ENCODE measurements around the gene C3orf52. TPM values are rescaled to one million over a fixed set of nuclear protein-coding genes. Genes with fewer than 3 reads are reported as not detected.

Gene C3orf52
- total and polyA plus RNA-seq, 10 of the 15 experiments (the other 5 are each of a cell fraction or from before 2014, with no cell fraction given): 0.15 to 1.9 (median 0.73) TPM

GRCh38 chr3:112117841-112118571 lies 31.8 kb downstream of the C3orf52 start (continued):
- TF ChIP-seq ZNF274 (IDR thresholded peaks at IDR 0.05; ENCODE audit: insufficient read depth, insufficient read length) (no peak), RBBP5 (conservative IDR thresholded peaks at IDR 0.05) (no peak), ZNF622 (IDR thresholded peaks at IDR 0.05) (no peak), IKZF1 (conservative IDR thresholded peaks at IDR 0.05) (peak; percentile 48), PKNOX1 (IDR thresholded peaks at IDR 0.05) (no peak)

GRCh38 chr3:112119962-112120836 lies 34.0 kb downstream of the C3orf52 start:
- DNase-seq (ENCODE audit: low read depth, low spot score) (no peak), ATAC-seq (peak; percentile 5), FAIRE-seq (no peak)
- CTCF ChIA-PET: interaction anchor here (9.2 kb wide), 1 partner anchor 12 kb away, joined by 226 read pairs; the partner anchor contains the start of gene GCSAM
- no peak overlapping the region for H2AFZ ChIP-seq (ENCODE audit: control insufficient read depth, low read depth, low read length)
- intact Hi-C loops (cut with micrococcal nuclease; ENCODE audit: unreplicated experiment): loop anchor here (10.0 kb wide), 1 partner anchor 855 kb away; the partner anchor contains the start of gene CD200R1
- H3K9me3 ChIP-seq (replicated peaks; ENCODE audit: control insufficient read depth, insufficient read depth, low read length): no peaks in the 10 kb centered on the region
- peaks cover 93% of the 10 kb centered on the region for H3K4me1 ChIP-seq (ENCODE audit: control insufficient read depth, insufficient read depth, low read length)
- no peaks in the 10 kb centered on the region for H4K20me1 ChIP-seq (ENCODE audit: control insufficient read depth, insufficient read depth)
- no peak overlapping the region for H3K4me3 ChIP-seq
- H3K79me2 ChIP-seq (ENCODE audit: control insufficient read depth, insufficient read depth, low read length): peaks cover 56% of the 10 kb centered on the region
- POLR2A ChIA-PET: interaction anchor here (1.4 to 9.4 kb wide), 4 partner anchors 10 to 378 kb away, joined by 4 to 345 read pairs (median 10); partner anchors contain the start of genes CD200 and GCSAM
- H3K4me2 ChIP-seq (ENCODE audit: control insufficient read depth, insufficient read depth): peak overlapping the region; percentile 67
- H3K36me3 ChIP-seq (ENCODE audit: control insufficient read depth in 2 of 2, insufficient read depth in 2 of 2, low read length in 1 of 2): peaks cover 5 to 13% of the 10 kb centered on the region in 2 experiments; a peak in 2 of 4 replicates
- H3K9ac ChIP-seq (ENCODE audit: control insufficient read depth, insufficient read depth, low read length): peak overlapping the region; percentile 49
- WGBS (ENCODE audit: insufficient coverage, insufficient replicate concordance, low lambda C conversion rate, missing lambda C conversion rate): 1% methylated on average over 9 of the region's 9 CpGs
- no TSS peak for BruUV-seq (replicated peaks)
- RAD21 ChIA-PET (ENCODE audit: unreplicated experiment): interaction anchor here (1.0 to 7.4 kb wide), 4 partner anchors 9 to 394 kb away, joined by 4 to 457 read pairs (median 12); partner anchors contain the start of gene GCSAM
- H3K27me3 ChIP-seq (replicated peaks in 1 of 2; ENCODE audit: control insufficient read depth in 2 of 2, insufficient read depth in 2 of 2, low read length in 1 of 2): no peaks in the 10 kb centered on the region
- peak overlapping the region; percentile 95 for H3K27ac ChIP-seq (ENCODE audit: control insufficient read depth, insufficient read depth)
- SMC1A ChIA-PET (ENCODE audit: uncharacterized antibody, unreplicated experiment): interaction anchor here (1.4 to 9.4 kb wide), 5 partner anchors 9 to 394 kb away, joined by 3 to 489 read pairs (median 3); partner anchors contain the start of gene GCSAM
- in situ Hi-C loops (cut with MboI): no loop called here
- TF ChIP-seq REST (IDR thresholded peaks at IDR 0.05; ENCODE audit: low read depth, low read length) (no peak), RFX5 (IDR thresholded peaks at IDR 0.05; ENCODE audit: low read depth, low read length) (no peak), SREBF2 (IDR thresholded peaks at IDR 0.05; ENCODE audit: low read length) (no peak), STAT3 (IDR thresholded peaks at IDR 0.05; ENCODE audit: low read depth, low read length) (no peak), IRF3 (IDR thresholded peaks at IDR 0.05) (no peak), CEBPB (IDR thresholded peaks at IDR 0.05; ENCODE audit: borderline replicate concordance in 1 of 2, low read depth in 2 of 2, low read length in 2 of 2) (no peak), ZNF622 (IDR thresholded peaks at IDR 0.05) (no peak), BHLHE40 (IDR thresholded peaks at IDR 0.05; ENCODE audit: borderline replicate concordance in 1 of 2, low read depth in 2 of 2, low read length in 1 of 2) (peak in 1 of 2 experiments; percentile 39; a peak in 1 of 4 replicates), HDGF (IDR thresholded peaks at IDR 0.05) (no peak), ZNF217 (IDR thresholded peaks at IDR 0.05) (no peak)
